H1 (cell line): Measurements from ENCODE around the gene LRP3. TPM values are rescaled to one million over a fixed set of nuclear protein-coding genes. Genes with fewer than 3 reads are reported as not detected.

Experiments used
- CTCF ChIA-PET: fragments of 300-600 bp; sonication (Branson Sonifier 250); formaldehyde crosslinking; loops from one replicate; lab custom pipeline; 2021; ENCODE audit not compliant: partially characterized antibody; lab: Charles Lee
- POLR2A ChIA-PET: fragments of 300-600 bp; sonication (Branson Sonifier 250); formaldehyde crosslinking; loops from one replicate; lab custom pipeline; 2021; ENCODE audit warnings: inconsistent platforms; ENCODE audit not compliant: partially characterized antibody; lab: Charles Lee
- DNase-seq, 2 experiments: peaks; one replicate each; pipeline versions ENCODE4 v3.0.0 to v3.0.0-alpha.2; 2010 to 2022; ENCODE audit warnings: low spot score in 2 of 2, low read depth in 1 of 2, mixed read lengths in 1 of 2
- FAIRE-seq: peaks from 2 replicates; lab custom pipeline; 2011; peaks lifted over from hg19 to GRCh38; lab: Jason Lieb, UNC
- H2AFZ ChIP-seq: 2 replicates; pipeline ENCODE4 v1.8.1; 2012; ENCODE audit warnings: low read length, inconsistent platforms
- H2AK5ac ChIP-seq: 2 replicates; pipeline ENCODE4 v1.6.1; 2013; ENCODE audit warnings: low read depth, low read length
- H2BK120ac ChIP-seq: replicated peaks from 2 replicates; pipeline ENCODE3; 2013; ENCODE audit warnings: low read depth, low read length, inconsistent platforms
- H2BK12ac ChIP-seq: 2 replicates; pipeline ENCODE4 v1.6.1; 2013; ENCODE audit warnings: low read depth, low read length
- H2BK15ac ChIP-seq: 2 replicates; pipeline ENCODE4 v1.6.1; 2013; ENCODE audit warnings: low read length
- H2BK20ac ChIP-seq: 2 replicates; pipeline ENCODE4 v1.6.1; 2013; ENCODE audit warnings: low read length
- H2BK5ac ChIP-seq: 2 replicates; pipeline ENCODE4 v1.6.1; 2013; ENCODE audit warnings: low read depth, low read length
- H3K14ac ChIP-seq: 2 replicates; pipeline ENCODE4 v1.6.1; 2013; ENCODE audit warnings: inconsistent platforms; ENCODE audit not compliant: insufficient read length
- H3K18ac ChIP-seq: 2 replicates; pipeline ENCODE4 v1.6.1; 2013; ENCODE audit warnings: low read length; ENCODE audit errors: extremely low read depth
- H3K23ac ChIP-seq: 2 replicates; pipeline ENCODE4 v1.6.1; 2013; ENCODE audit warnings: inconsistent platforms; ENCODE audit not compliant: insufficient read length
- H3K23me2 ChIP-seq: 2 replicates; pipeline ENCODE4 v1.6.1; 2013; ENCODE audit warnings: low read depth, low read length
- H3K27ac ChIP-seq: 2 replicates; pipeline ENCODE4 v1.6.1; 2011; ENCODE audit warnings: low read depth, low read length, inconsistent platforms
- H3K27me3 ChIP-seq, 4 experiments: replicated peaks in 1 of 4; 1 replicate in 1 of 4; 2 replicates in 3 of 4; pipeline versions ENCODE4 v1.6.1 to v1.8.1; 2011 to 2013; ENCODE audit warnings: low read length in 3 of 4, mild to moderate bottlenecking in 3 of 4, inconsistent platforms in 2 of 4, mixed read lengths in 2 of 4, moderate library complexity in 1 of 4; ENCODE audit not compliant: control insufficient read depth in 3 of 4, insufficient read depth in 3 of 4; ENCODE audit errors: extremely low read depth in 1 of 4
- H3K36me3 ChIP-seq, 4 experiments: 2 replicates each; pipeline versions ENCODE4 v1.6.1 to v1.8.1; 2011 to 2013; ENCODE audit warnings: mild to moderate bottlenecking in 4 of 4, low read length in 3 of 4, moderate library complexity in 2 of 4, control low read depth in 1 of 4, inconsistent platforms in 1 of 4; ENCODE audit not compliant: insufficient read depth in 4 of 4, control insufficient read depth in 2 of 4
- H3K4ac ChIP-seq: replicated peaks from 2 replicates; pipeline ENCODE3; 2013; ENCODE audit warnings: low read length, low read depth, mixed read lengths, inconsistent platforms; ENCODE audit not compliant: insufficient read length
- H3K4me1 ChIP-seq, 4 experiments: replicated peaks in 1 of 4; 1 replicate in 1 of 4; 2 replicates in 3 of 4; pipeline versions ENCODE4 v1.6.1 to v1.8.1; 2011 to 2013; ENCODE audit warnings: low read length in 3 of 4, inconsistent platforms in 2 of 4, mixed read lengths in 1 of 4; ENCODE audit not compliant: insufficient read depth in 4 of 4, control insufficient read depth in 3 of 4
- H3K4me2 ChIP-seq, 2 experiments: 2 replicates each; pipeline versions ENCODE4 v1.6.1 to v1.8.1; 2011 to 2013; ENCODE audit warnings: low read depth in 2 of 2, low read length in 2 of 2, control low read depth in 1 of 2, inconsistent platforms in 1 of 2, mild to moderate bottlenecking in 1 of 2; ENCODE audit not compliant: insufficient read depth in 1 of 2
- H3K4me3 ChIP-seq, 4 experiments: fragments of 200-600, 300-600 bp in 1 of 4; sonication (generic), shearing (Covaris generic), sonication (Bioruptor Twin) in 1 of 4; 2 replicates each; pipeline versions ENCODE4 v1.5.1 to v1.8.1; 2011 to 2016; ENCODE audit warnings: low read length in 4 of 4, low read depth in 3 of 4, control low read depth in 2 of 4, inconsistent platforms in 2 of 4, mild to moderate bottlenecking in 2 of 4, mixed read lengths in 1 of 4, moderate library complexity in 1 of 4; ENCODE audit not compliant: insufficient read depth in 2 of 4; ENCODE audit errors: extremely low read depth in 1 of 4
- H3K56ac ChIP-seq: replicated peaks from 2 replicates; pipeline ENCODE3; 2013; ENCODE audit warnings: low read depth, mild to moderate bottlenecking, mixed read lengths, low read length, inconsistent platforms; ENCODE audit not compliant: insufficient read length
- H3K79me1 ChIP-seq: 2 replicates; pipeline ENCODE4 v1.6.1; 2013; ENCODE audit warnings: low read depth, low read length, control low read depth
- H3K79me2 ChIP-seq, 2 experiments: 2 replicates each; pipeline versions ENCODE4 v1.6.1 to v1.8.1; 2012 to 2013; ENCODE audit warnings: low read length in 2 of 2, mild to moderate bottlenecking in 2 of 2, inconsistent platforms in 1 of 2; ENCODE audit not compliant: insufficient read depth in 2 of 2, control insufficient read depth in 1 of 2
- H3K9ac ChIP-seq, 4 experiments: replicated peaks in 1 of 4; 1 replicate in 1 of 4; 2 replicates in 3 of 4; pipeline versions ENCODE4 v1.6.1 to v1.8.1; 2011 to 2013; ENCODE audit warnings: low read depth in 3 of 4, low read length in 3 of 4, control low read depth in 2 of 4, mild to moderate bottlenecking in 2 of 4, moderate library complexity in 2 of 4, inconsistent platforms in 1 of 4; ENCODE audit errors: extremely low read depth in 1 of 4
- H3K9me3 ChIP-seq, 2 experiments: 2 replicates each; pipeline versions ENCODE4 v1.6.1 to v1.8.1; 2012 to 2013; ENCODE audit warnings: mild to moderate bottlenecking in 2 of 2, moderate library complexity in 2 of 2, control low read depth in 1 of 2, inconsistent platforms in 1 of 2, low read depth in 1 of 2, low read length in 1 of 2, mixed read lengths in 1 of 2; ENCODE audit not compliant: insufficient read depth in 2 of 2
- H4K20me1 ChIP-seq, 2 experiments: replicated peaks in 1 of 2; 2 replicates each; pipeline versions ENCODE3 to v1.8.1; 2011 to 2013; ENCODE audit warnings: inconsistent platforms in 2 of 2, low read length in 2 of 2, mild to moderate bottlenecking in 1 of 2; ENCODE audit not compliant: insufficient read depth in 2 of 2, control insufficient read depth in 1 of 2
- H4K5ac ChIP-seq: 2 replicates; pipeline ENCODE4 v1.6.1; 2013; ENCODE audit warnings: low read length, low read depth, mixed read lengths, inconsistent platforms; ENCODE audit not compliant: insufficient read length
- H4K8ac ChIP-seq: 2 replicates; pipeline ENCODE4 v1.8.0; 2013; ENCODE audit warnings: mild to moderate bottlenecking, moderate library complexity, low read length, inconsistent platforms; ENCODE audit not compliant: insufficient read depth; ENCODE audit errors: extremely low read depth
- H4K91ac ChIP-seq: replicated peaks from 2 replicates; pipeline ENCODE3; 2013; ENCODE audit warnings: low read length, mixed read lengths, inconsistent platforms; ENCODE audit not compliant: insufficient read length
- MAX ChIP-seq: IDR thresholded peaks from 2 replicates; pipeline ENCODE4 v1.6.1; 2012; ENCODE audit warnings: inconsistent platforms
- RBBP5 ChIP-seq: IDR thresholded peaks from 2 replicates; pipeline ENCODE4 v1.7.1; 2012; ENCODE audit warnings: low read depth, mild to moderate bottlenecking, inconsistent platforms, low read length, moderate library complexity, borderline replicate concordance
- TEAD4 ChIP-seq: IDR thresholded peaks from 2 replicates; pipeline ENCODE4 v1.6.1; 2012; ENCODE audit warnings: low read depth, low read length, inconsistent platforms, mixed read lengths
- WGBS, 2 experiments: shearing (Covaris generic) in 1 of 2; methylation state at CpG; one replicate each; pipeline versions ENCODE4 v1.1.6 to v1.1.7; 2013 to 2015; ENCODE audit warnings: low lambda C conversion rate in 2 of 2, mixed read lengths in 2 of 2, inconsistent platforms in 1 of 2, low coverage in 1 of 2, missing lambda C conversion rate in 1 of 2; ENCODE audit not compliant: insufficient replicate concordance in 2 of 2, insufficient coverage in 1 of 2, insufficient read length in 1 of 2; ENCODE audit errors: extremely low coverage in 1 of 2, missing lambda C conversion rate in 1 of 2; 5-methylcytosine and 5-hydroxymethylcytosine counted together
- polyA plus RNA-seq, 7 experiments: library from polyadenylated mRNA; depleted of rRNA in 3 of 7; stranded (reverse) in 5 of 7; unstranded in 2 of 7; fragments of >200 nt in 5 of 7; fragments of 200-250 nt in 2 of 7; gene quantifications; 1 replicate in 5 of 7; 2 replicates in 1 of 7; 4 replicates in 1 of 7; pipeline versions ENCODE4 v1.2.1 to v1.2.3, GENCODE V29; 2011 to 2013; ENCODE audit warnings: missing spikeins in 2 of 7, mixed read lengths in 2 of 7
- total RNA-seq: library from RNA; stranded (reverse); fragmentation: NEBNext Ultra II Directional; extraction: Animal tissue kit (Norgen Biotek cat#: 25700); gene quantifications from 2 replicates; pipeline ENCODE4 v1.2.1, GENCODE V29; 2021

The LRP3 gene
- total and polyA plus RNA-seq, 2 of the 8 experiments (the other 6 are each of a cell fraction or from before 2014, with no cell fraction given), result 30.3 to 33.7 TPM

GRCh38 chr19:33186431-33187182, 7.5 kb upstream of the LRP3 start:
- Histone ChIP-seq H2BK5ac (no peak overlapping the region), H3K18ac (no peak overlapping the region), H3K27ac (no peak overlapping the region), H3K4ac (no peak overlapping the region), H3K23me2 (no peaks in the 10 kb centered on the region), H4K20me1 (no peaks in the 10 kb centered on the region), H3K4me1 (peaks cover 0 to 7% (median 1%) of the 10 kb centered on the region in 4 experiments; a peak in 3 of 7 replicates), H3K36me3 (no peaks in the 10 kb centered on the region), H3K23ac (no peak overlapping the region), H2AK5ac (no peak overlapping the region), H3K27me3 (peaks cover 0 to 4% (median 0%) of the 10 kb centered on the region in 4 experiments; a peak in 2 of 7 replicates), H2BK15ac (no peak overlapping the region), H2BK12ac (no peak overlapping the region), H2BK120ac (no peak overlapping the region), H2BK20ac (no peak overlapping the region), H4K91ac (no peak overlapping the region), H3K79me2 (no peaks in the 10 kb centered on the region), H2AFZ (peak overlapping the region; percentile 84; the same call in 1 of the 2 replicates), H3K4me2 (peak overlapping the region in 1 of 2 experiments; percentile 28; a peak in 2 of 4 replicates), H3K9me3 (no peaks in the 10 kb centered on the region), H3K79me1 (no peaks in the 10 kb centered on the region), H3K9ac (no peak overlapping the region), H3K4me3 (no peak overlapping the region), H3K14ac (no peak overlapping the region), H4K5ac (no peak overlapping the region), H4K8ac (no peak overlapping the region), H3K56ac (no peak overlapping the region)
- POLR2A ChIA-PET, result interaction anchor here (0.9 kb wide), 1 partner anchor 10 kb away, joined by 3 read pairs; no protein-coding TSS in a partner anchor
- TF ChIP-seq MAX, result no peak
- no peak for TF ChIP-seq TEAD4
- TF ChIP-seq RBBP5, result no peak
- no peak for DNase-seq
- CTCF ChIA-PET, result interaction anchor here (0.9 to 5.6 kb wide), 9 partner anchors 9 to 60 kb away, joined by 3 to 58 read pairs (median 4); no protein-coding TSS in a partner anchor
- FAIRE-seq, result no peak
- WGBS, 2 experiments, result 38% methylated on average over 10 of the region's 11 CpGs; no CpG with 5 or more reads in 1 of the 2 experiments
